Lung (tissue), 12 donors: Measurements from ENCODE around the gene PDE8A. TPM values are rescaled to one million over a fixed set of nuclear protein-coding genes. Genes with fewer than 3 reads are reported as not detected.

Experiments
- ATAC-seq: fragments of 200-7000 bp; cut with Tn5 transposase; one replicate; pipeline ENCODE4 v1.9.1; 2020; ENCODE audit warnings: moderate number of reproducible peaks; ENCODE audit not compliant: insufficient read depth, low FRiP score
- DNase-seq, 3 donors: peaks; one replicate each; pipeline ENCODE4 v3.0.0-alpha.2; 2013 to 2017
- H3K27ac ChIP-seq, 2 donors: one replicate each; pipeline ENCODE4 v1.5.1; 2013; ENCODE audit warnings: mild to moderate bottlenecking in 2 of 2, moderate library complexity in 2 of 2, control low read depth in 1 of 2, inconsistent platforms in 1 of 2, low read depth in 1 of 2, low read length in 1 of 2
- H3K27me3 ChIP-seq, 3 donors: one replicate each; pipeline ENCODE4 v1.5.1; 2013; ENCODE audit warnings: low read length in 2 of 3; ENCODE audit not compliant: control insufficient read depth in 3 of 3, insufficient read depth in 3 of 3
- H3K36me3 ChIP-seq, 4 donors: one replicate each; pipeline ENCODE4 v1.5.1; 2013; ENCODE audit warnings: low read length in 4 of 4, mild to moderate bottlenecking in 1 of 4, moderate library complexity in 1 of 4; ENCODE audit not compliant: control insufficient read depth in 4 of 4, insufficient read depth in 4 of 4
- H3K4me1 ChIP-seq, 5 donors: one replicate each; pipeline ENCODE4 v1.5.1; 2013; ENCODE audit warnings: low read length in 5 of 5, mild to moderate bottlenecking in 2 of 5, moderate library complexity in 1 of 5; ENCODE audit not compliant: control insufficient read depth in 5 of 5, insufficient read depth in 5 of 5
- H3K4me3 ChIP-seq: one replicate; pipeline ENCODE4 v1.5.1; 2013; ENCODE audit warnings: mild to moderate bottlenecking, control low read depth, moderate library complexity
- H3K9ac ChIP-seq, 2 donors: one replicate each; pipeline ENCODE4 v1.5.1; 2013; ENCODE audit warnings: low read length in 2 of 2, control low read depth in 1 of 2; ENCODE audit not compliant: insufficient read depth in 1 of 2
- H3K9me3 ChIP-seq, 4 donors: one replicate each; pipeline ENCODE4 v1.5.1; 2013; ENCODE audit warnings: low read length in 3 of 4, mild to moderate bottlenecking in 1 of 4, moderate library complexity in 1 of 4; ENCODE audit not compliant: control insufficient read depth in 4 of 4, insufficient read depth in 3 of 4
- CTCF ChIP-seq: IDR thresholded peaks from 2 replicates; pipeline ENCODE4 v1.5.1; 2012; ENCODE audit warnings: mild to moderate bottlenecking; ENCODE audit errors: control extremely low read depth, extremely low read depth
- WGBS, 2 donors: extraction: QIAGEN DNeasy Blood & Tissue Kit; methylation state at CpG; one replicate each; pipeline ENCODE4 v1.1.7; 2013; 5-methylcytosine and 5-hydroxymethylcytosine counted together
- polyA plus RNA-seq, 2 donors: library from polyadenylated mRNA; stranded (reverse); fragments of 200-250 nt; gene quantifications; one replicate each; pipeline ENCODE4 v1.2.1, GENCODE V29; 2013
- total RNA-seq, 2 donors: library from RNA; depleted of rRNA in 1 of 2; stranded (reverse); fragments of >200 nt in 1 of 2; gene quantifications; one replicate each; pipeline ENCODE4 v1.2.1, GENCODE V29; 2014 to 2021
- donor health status: control.
- donor health status: control.
- donor health status: Bipolar disorder and iron deficiency.
- donor health status: healthy.
- donor health status: DM: yes; HTN: yes; CAD: no.

The PDE8A gene
- total and polyA plus RNA-seq, 4 donors, result 13.7 to 87.7 (median 33.5) TPM

- no peaks in the 10 kb centered on the region for H3K36me3 ChIP-seq
- no peak overlapping the region for H3K4me3 ChIP-seq
- ATAC-seq (no peak), DNase-seq (no peak)
- no peak overlapping the region for H3K27ac ChIP-seq
- TF ChIP-seq CTCF, result no peak
- no peak overlapping the region for H3K9ac ChIP-seq
- WGBS, 2 donors, result 88 to 94% methylated on average over 2 of the region's 2 CpGs
- peaks cover 0 to 20% (median 0%) of the 10 kb centered on the region in 5 donors for H3K4me1 ChIP-seq
- no peaks in the 10 kb centered on the region for H3K9me3 ChIP-seq
- no peaks in the 10 kb centered on the region for H3K27me3 ChIP-seq
These were observed 56.0 kb downstream of the PDE8A start for GRCh38 chr15:85037641-85038040.

- TF ChIP-seq CTCF, result no peak
- ATAC-seq, result no peak
These were observed 59.6 kb downstream of the PDE8A start for GRCh38 chr15:85041230-85041629.

GRCh38 chr15:85044251-85044853 is 62.7 kb downstream of the PDE8A start:
- no peaks in the 10 kb centered on the region for H3K27me3 ChIP-seq
- H3K9me3 ChIP-seq, result no peaks in the 10 kb centered on the region
- WGBS, 2 donors, result 60 to 62% methylated on average over 3 of the region's 3 CpGs
- peaks cover 0 to 11% (median 5%) of the 10 kb centered on the region in 5 donors for H3K4me1 ChIP-seq
- no peak for ATAC-seq
- peak; percentile 50 to 82 (median 66) for DNase-seq
- H3K9ac ChIP-seq, result no peak overlapping the region
- no peak overlapping the region for H3K4me3 ChIP-seq
- no peak overlapping the region for H3K27ac ChIP-seq
- H3K36me3 ChIP-seq, result no peaks in the 10 kb centered on the region
- TF ChIP-seq CTCF, result peak; percentile 38

More at GRCh38 chr15:85041230-85041629, 59.6 kb downstream of the PDE8A start:
- Histone ChIP-seq H3K27ac (no peak overlapping the region), H3K9me3 (no peaks in the 10 kb centered on the region), H3K36me3 (no peaks in the 10 kb centered on the region), H3K9ac (no peak overlapping the region), H3K4me1 (peaks cover 0 to 7% (median 0%) of the 10 kb centered on the region in 5 donors), H3K4me3 (no peak overlapping the region), H3K27me3 (no peaks in the 10 kb centered on the region)
- 80 to 89% methylated on average over 5 of the region's 5 CpGs for WGBS, 2 donors
- DNase-seq, result no peak

GRCh38 chr15:85044894-85045293 is 63.2 kb downstream of the PDE8A start:
- WGBS, 2 donors, result 45 to 100% methylated on average over 1 of the region's 1 CpG
- H3K9ac ChIP-seq, result no peak overlapping the region
- TF ChIP-seq CTCF, result no peak
- H3K4me3 ChIP-seq, result no peak overlapping the region
- H3K9me3 ChIP-seq, result no peaks in the 10 kb centered on the region
- ATAC-seq, result no peak
- DNase-seq, result no peak
- H3K27me3 ChIP-seq, result no peaks in the 10 kb centered on the region
- no peaks in the 10 kb centered on the region for H3K36me3 ChIP-seq
- peaks cover 0 to 11% (median 5%) of the 10 kb centered on the region in 5 donors for H3K4me1 ChIP-seq
- peak overlapping the region in 1 of 2 donors; percentile 45 for H3K27ac ChIP-seq
